ENCODE data around the gene LIF.

- TF ChIP-seq, protein P1, sequence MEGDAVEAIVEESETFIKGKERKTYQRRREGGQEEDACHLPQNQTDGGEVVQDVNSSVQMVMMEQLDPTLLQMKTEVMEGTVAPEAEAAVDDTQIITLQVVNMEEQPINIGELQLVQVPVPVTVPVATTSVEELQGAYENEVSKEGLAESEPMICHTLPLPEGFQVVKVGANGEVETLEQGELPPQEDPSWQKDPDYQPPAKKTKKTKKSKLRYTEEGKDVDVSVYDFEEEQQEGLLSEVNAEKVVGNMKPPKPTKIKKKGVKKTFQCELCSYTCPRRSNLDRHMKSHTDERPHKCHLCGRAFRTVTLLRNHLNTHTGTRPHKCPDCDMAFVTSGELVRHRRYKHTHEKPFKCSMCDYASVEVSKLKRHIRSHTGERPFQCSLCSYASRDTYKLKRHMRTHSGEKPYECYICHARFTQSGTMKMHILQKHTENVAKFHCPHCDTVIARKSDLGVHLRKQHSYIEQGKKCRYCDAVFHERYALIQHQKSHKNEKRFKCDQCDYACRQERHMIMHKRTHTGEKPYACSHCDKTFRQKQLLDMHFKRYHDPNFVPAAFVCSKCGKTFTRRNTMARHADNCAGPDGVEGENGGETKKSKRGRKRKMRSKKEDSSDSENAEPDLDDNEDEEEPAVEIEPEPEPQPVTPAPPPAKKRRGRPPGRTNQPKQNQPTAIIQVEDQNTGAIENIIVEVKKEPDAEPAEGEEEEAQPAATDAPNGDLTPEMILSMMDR (optimal IDR thresholded peaks at IDR 0.05 in 1 of 3, IDR thresholded peaks at IDR 0.05 in 1 of 3, conservative IDR thresholded peaks at IDR 0.05 in 1 of 3; ENCODE audit: extremely low read depth in 1 of 3, insufficient read depth in 2 of 3, low read length in 3 of 3), result no peak
- TF ChIP-seq EZH2 (IDR thresholded peaks at IDR 0.05; ENCODE audit: low read length), result no peak
Measured at GRCh38 chr22:30245985-30246813, at the start of gene LIF.
